ACC112 (cell line): Measurements from ENCODE around the gene AMDHD2.

Source experiments
- H2AFZ ChIP-seq: fragments of 200-600 bp; sonication (generic); one replicate; pipeline ENCODE4 v1.6.0; 2017; ENCODE audit warnings: antibody characterized with exemption, low read length; ENCODE audit not compliant: unreplicated experiment
- H3K27ac ChIP-seq: fragments of 200-600 bp; sonication (generic); 2 replicates; pipeline ENCODE4 v1.5.1; 2014; ENCODE audit warnings: low read depth, mild to moderate bottlenecking, antibody characterized with exemption, low read length, moderate library complexity
- H3K27me3 ChIP-seq: fragments of 200-600 bp; sonication (generic); 2 replicates; pipeline ENCODE4 v1.6.1; 2014; ENCODE audit warnings: mild to moderate bottlenecking, antibody characterized with exemption, low read length, moderate library complexity, mixed read lengths; ENCODE audit not compliant: insufficient read depth
- H3K36me3 ChIP-seq: fragments of 200-600 bp; sonication (generic); 2 replicates; pipeline ENCODE4 v1.6.1; 2016; ENCODE audit warnings: mild to moderate bottlenecking, antibody characterized with exemption, low read length, moderate library complexity, mixed read lengths; ENCODE audit not compliant: insufficient read depth
- H3K4me1 ChIP-seq: fragments of 200-600 bp; sonication (generic); one replicate; pipeline ENCODE4 v1.6.1; 2016; ENCODE audit warnings: low read length, mixed read lengths; ENCODE audit not compliant: insufficient read depth, unreplicated experiment, control insufficient read depth
- H3K4me3 ChIP-seq: fragments of 200-600 bp; sonication (generic); 2 replicates; pipeline ENCODE4 v1.5.1; 2014; ENCODE audit warnings: mild to moderate bottlenecking, low read depth, low read length
- H3K79me2 ChIP-seq: fragments of 200-600 bp; sonication (generic); one replicate; pipeline ENCODE4 v1.6.0; 2016; ENCODE audit warnings: low read length; ENCODE audit not compliant: control insufficient read depth, unreplicated experiment, insufficient read depth

AMDHD2 gene

GRCh38 chr16:2483939-2484897, 36.0 kb upstream of the AMDHD2 start:
- Histone ChIP-seq H3K27ac (no peak overlapping the region), H3K27me3 (no peaks in the 10 kb centered on the region), H3K4me3 (no peak overlapping the region), H3K36me3 (no peaks in the 10 kb centered on the region), H3K79me2 (peaks cover 14% of the 10 kb centered on the region), H3K4me1 (peaks cover 10% of the 10 kb centered on the region), H2AFZ (no peak overlapping the region)

- Histone ChIP-seq H3K27me3 (no peaks in the 10 kb centered on the region), H2AFZ (no peak overlapping the region), H3K4me1 (peaks cover 10% of the 10 kb centered on the region), H3K27ac (no peak overlapping the region), H3K4me3 (no peak overlapping the region), H3K79me2 (peaks cover 14% of the 10 kb centered on the region), H3K36me3 (no peaks in the 10 kb centered on the region)
Observed at GRCh38 chr16:2484898-2485508, 35.2 kb upstream of the AMDHD2 start.

GRCh38 chr16:2485811-2486507, 34.2 kb upstream of the AMDHD2 start:
- H3K79me2 ChIP-seq: peaks cover 14% of the 10 kb centered on the region
- H3K27ac ChIP-seq: no peak overlapping the region
- no peak overlapping the region for H2AFZ ChIP-seq
- no peak overlapping the region for H3K4me3 ChIP-seq
- peaks cover 10% of the 10 kb centered on the region for H3K4me1 ChIP-seq
- no peaks in the 10 kb centered on the region for H3K36me3 ChIP-seq
- H3K27me3 ChIP-seq: no peaks in the 10 kb centered on the region

GRCh38 chr16:2486645-2487516, 33.3 kb upstream of the AMDHD2 start:
- Histone ChIP-seq H2AFZ (no peak overlapping the region), H3K27me3 (no peaks in the 10 kb centered on the region), H3K27ac (no peak overlapping the region), H3K79me2 (peaks cover 14% of the 10 kb centered on the region), H3K4me1 (peaks cover 10% of the 10 kb centered on the region), H3K36me3 (no peaks in the 10 kb centered on the region), H3K4me3 (no peak overlapping the region)

- H3K27ac ChIP-seq: no peak overlapping the region
Observed at GRCh38 chr16:2487517-2487842, 32.7 kb upstream of the AMDHD2 start.

GRCh38 chr16:2487903-2488531, 32.2 kb upstream of the AMDHD2 start:
- no peak overlapping the region for H3K4me3 ChIP-seq
- H3K79me2 ChIP-seq: peaks cover 10% of the 10 kb centered on the region
- H3K27me3 ChIP-seq: no peaks in the 10 kb centered on the region
- H2AFZ ChIP-seq: no peak overlapping the region
- no peak overlapping the region for H3K27ac ChIP-seq
- H3K36me3 ChIP-seq: no peaks in the 10 kb centered on the region
- peaks cover 2% of the 10 kb centered on the region for H3K4me1 ChIP-seq

More at GRCh38 chr16:2487517-2487842, 32.7 kb upstream of the AMDHD2 start:
- peaks cover 8% of the 10 kb centered on the region for H3K4me1 ChIP-seq
- no peak overlapping the region for H2AFZ ChIP-seq
- H3K36me3 ChIP-seq: no peaks in the 10 kb centered on the region
- H3K27me3 ChIP-seq: no peaks in the 10 kb centered on the region
- no peak overlapping the region for H3K4me3 ChIP-seq
- peaks cover 11% of the 10 kb centered on the region for H3K79me2 ChIP-seq

- Histone ChIP-seq H3K4me3 (no peak overlapping the region), H3K27me3 (no peaks in the 10 kb centered on the region), H3K27ac (no peak overlapping the region), H3K4me1 (no peaks in the 10 kb centered on the region), H3K36me3 (no peaks in the 10 kb centered on the region), H3K79me2 (peaks cover 4% of the 10 kb centered on the region), H2AFZ (no peak overlapping the region)
Observed at GRCh38 chr16:2489581-2489980, 30.6 kb upstream of the AMDHD2 start.

GRCh38 chr16:2490190-2491105, 29.7 kb upstream of the AMDHD2 start:
- no peak overlapping the region for H2AFZ ChIP-seq
- H3K4me1 ChIP-seq: no peaks in the 10 kb centered on the region
- H3K36me3 ChIP-seq: no peaks in the 10 kb centered on the region
- no peak overlapping the region for H3K27ac ChIP-seq
- peaks cover 4% of the 10 kb centered on the region for H3K79me2 ChIP-seq
- no peaks in the 10 kb centered on the region for H3K27me3 ChIP-seq
- H3K4me3 ChIP-seq: no peak overlapping the region

GRCh38 chr16:2492292-2492691, 27.9 kb upstream of the AMDHD2 start:
- Histone ChIP-seq H3K79me2 (peaks cover 2% of the 10 kb centered on the region), H3K4me3 (no peak overlapping the region), H3K4me1 (peaks cover 3% of the 10 kb centered on the region), H3K36me3 (0 out of 2 replicates have a peak, but pooled peaks cover 4% of the 10 kb centered on the region), H3K27ac (no peak overlapping the region), H3K27me3 (no peaks in the 10 kb centered on the region), H2AFZ (no peak overlapping the region)
